Breast epithelium (tissue), 4 donors: ENCODE measurements around the gene TIMM10B. TPM values are rescaled to one million over a fixed set of nuclear protein-coding genes. Genes with fewer than 3 reads are reported as not detected.
"Not testable (repeated sequence)": the region's sequence is repeated elsewhere in the genome, so short reads cannot be mapped to it uniquely, and the experiment has no call there.

Experiments
- DNase-seq, 2 donors: peaks; one replicate each; pipeline ENCODE4 v3.0.0-alpha.2; 2019; ENCODE audit warnings: low spot score in 2 of 2
- H3K27ac ChIP-seq, 2 donors: fragments of 200-600 bp; sonication (generic) in 1 of 2; one replicate each; pipeline ENCODE4 v1.5.1; 2016 to 2019; ENCODE audit warnings: mild to moderate bottlenecking in 1 of 2
- H3K27me3 ChIP-seq, 2 donors: fragments of 200-600 bp; sonication (generic) in 1 of 2; one replicate each; pipeline versions ENCODE4 v1.5.1 to v1.6.0; 2017 to 2019; ENCODE audit warnings: control low read depth in 1 of 2, mild to moderate bottlenecking in 1 of 2
- H3K36me3 ChIP-seq: fragments of 200-600 bp; one replicate; pipeline ENCODE4 v1.5.1; 2019
- H3K4me1 ChIP-seq, 2 donors: fragments of 200-600 bp; sonication (generic); one replicate each; pipeline ENCODE4 v1.5.1; 2016 to 2019; ENCODE audit warnings: control low read depth in 1 of 2
- H3K4me3 ChIP-seq, 3 donors: fragments of 200-600 bp; sonication (generic); 1 replicate in 2 of 3; 2 replicates in 1 of 3; pipeline ENCODE4 v1.5.1; 2016 to 2019; ENCODE audit warnings: mild to moderate bottlenecking in 3 of 3, moderate library complexity in 2 of 3
- H3K9me3 ChIP-seq, 2 donors: fragments of 200-600 bp; sonication (generic) in 1 of 2; one replicate each; pipeline ENCODE4 v1.5.1; 2016 to 2019; ENCODE audit warnings: control low read depth in 1 of 2
- CTCF ChIP-seq, 3 donors: fragments of 450-650 bp; IDR thresholded peaks; one replicate each; pipeline ENCODE4 v1.5.1; 2016 to 2017; ENCODE audit warnings: antibody characterized with exemption in 3 of 3, mild to moderate bottlenecking in 3 of 3, moderate library complexity in 3 of 3
- POLR2A ChIP-seq: fragments of 450-650 bp; IDR thresholded peaks from one replicate; pipeline ENCODE4 v1.6.1; 2016; ENCODE audit warnings: antibody characterized with exemption, mild to moderate bottlenecking, moderate library complexity
- POLR2AphosphoS5 ChIP-seq, 3 donors: sonication (generic); formaldehyde crosslinking; IDR thresholded peaks; one replicate each; pipeline ENCODE4 v1.6.1; 2017; ENCODE audit warnings: antibody characterized with exemption in 3 of 3
- intact Hi-C: fragments of 100-400 bp; cut with DNase I; formaldehyde crosslinking; loops from one replicate; pipeline ENCODE4 v1.15.1; 2023; ENCODE audit warnings: low total_unique reads
- total RNA-seq, 3 donors: library from RNA; depleted of rRNA; stranded (reverse); fragments of >200 nt; gene quantifications; one replicate each; pipeline ENCODE4 v1.1.0, GENCODE V29; 2016

Gene TIMM10B
- total RNA-seq, 3 donors from 2014 or later = 30.7 to 49.2 (median 39.3) TPM

- Histone ChIP-seq H3K36me3 (no peaks in the 10 kb centered on the region), H3K27ac (no peak overlapping the region), H3K4me1 (no peaks in the 10 kb centered on the region), H3K27me3 (no peaks in the 10 kb centered on the region), H3K4me3 (no peak overlapping the region), H3K9me3 (no peaks in the 10 kb centered on the region)
- TF ChIP-seq CTCF (IDR thresholded peaks at IDR 0.05) (no peak), POLR2AphosphoS5 (IDR thresholded peaks at IDR 0.05) (no peak), POLR2A (no peak)
- DNase-seq = no peak
- intact Hi-C loops = no loop called here
Measured at GRCh38 chr11:6520265-6520664, 39.0 kb downstream of the TIMM10B start.

- H3K36me3 ChIP-seq, H3K27ac ChIP-seq, H3K27me3 ChIP-seq: not testable (repeated sequence)
Measured at GRCh38 chr11:6521946-6522345, 40.6 kb downstream of the TIMM10B start.

GRCh38 chr11:6523253-6523652 lies 42.0 kb downstream of the TIMM10B start:
- no peak for TF ChIP-seq POLR2A
- no peak for TF ChIP-seq CTCF (IDR thresholded peaks at IDR 0.05)
- TF ChIP-seq POLR2AphosphoS5 (IDR thresholded peaks at IDR 0.05) = no peak
- Histone ChIP-seq H3K4me1 (no peaks in the 10 kb centered on the region), H3K36me3 (no peaks in the 10 kb centered on the region), H3K9me3 (no peaks in the 10 kb centered on the region), H3K4me3 (no peak overlapping the region), H3K27ac (no peak overlapping the region), H3K27me3 (no peaks in the 10 kb centered on the region)
- DNase-seq = no peak
- intact Hi-C loops = no loop called here

More at GRCh38 chr11:6521946-6522345, 40.6 kb downstream of the TIMM10B start:
- intact Hi-C loops, H3K4me3 ChIP-seq, H3K9me3 ChIP-seq, DNase-seq, H3K4me1 ChIP-seq: not testable (repeated sequence)

- Histone ChIP-seq H3K4me1 (no peaks in the 10 kb centered on the region), H3K4me3 (no peak overlapping the region), H3K27me3 (no peaks in the 10 kb centered on the region), H3K27ac (no peak overlapping the region), H3K36me3 (no peaks in the 10 kb centered on the region), H3K9me3 (no peaks in the 10 kb centered on the region)
- no peak for TF ChIP-seq CTCF (IDR thresholded peaks at IDR 0.05)
- no peak for TF ChIP-seq POLR2A
- no peak for TF ChIP-seq POLR2AphosphoS5 (IDR thresholded peaks at IDR 0.05)
- no peak for DNase-seq
- intact Hi-C loops = no loop called here
Measured at GRCh38 chr11:6526411-6527135, 45.3 kb downstream of the TIMM10B start.

GRCh38 chr11:6529266-6529665 lies 48.0 kb downstream of the TIMM10B start:
- no peaks in the 10 kb centered on the region for H3K9me3 ChIP-seq
- H3K4me1 ChIP-seq = no peaks in the 10 kb centered on the region
- intact Hi-C loops = no loop called here
- TF ChIP-seq POLR2A (no peak), CTCF (IDR thresholded peaks at IDR 0.05) (no peak), POLR2AphosphoS5 (IDR thresholded peaks at IDR 0.05) (no peak)
- no peak for DNase-seq
- no peaks in the 10 kb centered on the region for H3K27me3 ChIP-seq
- no peak overlapping the region for H3K4me3 ChIP-seq
- no peaks in the 10 kb centered on the region for H3K36me3 ChIP-seq
- no peak overlapping the region for H3K27ac ChIP-seq
